Activated gamma-delta T cell (primary cell): ENCODE results near the gene BTD.

Experiments
- DNase-seq: peaks from one replicate; lab custom pipeline; 2025; lab: John Stamatoyannopoulos, UW

BTD gene

DNA sequence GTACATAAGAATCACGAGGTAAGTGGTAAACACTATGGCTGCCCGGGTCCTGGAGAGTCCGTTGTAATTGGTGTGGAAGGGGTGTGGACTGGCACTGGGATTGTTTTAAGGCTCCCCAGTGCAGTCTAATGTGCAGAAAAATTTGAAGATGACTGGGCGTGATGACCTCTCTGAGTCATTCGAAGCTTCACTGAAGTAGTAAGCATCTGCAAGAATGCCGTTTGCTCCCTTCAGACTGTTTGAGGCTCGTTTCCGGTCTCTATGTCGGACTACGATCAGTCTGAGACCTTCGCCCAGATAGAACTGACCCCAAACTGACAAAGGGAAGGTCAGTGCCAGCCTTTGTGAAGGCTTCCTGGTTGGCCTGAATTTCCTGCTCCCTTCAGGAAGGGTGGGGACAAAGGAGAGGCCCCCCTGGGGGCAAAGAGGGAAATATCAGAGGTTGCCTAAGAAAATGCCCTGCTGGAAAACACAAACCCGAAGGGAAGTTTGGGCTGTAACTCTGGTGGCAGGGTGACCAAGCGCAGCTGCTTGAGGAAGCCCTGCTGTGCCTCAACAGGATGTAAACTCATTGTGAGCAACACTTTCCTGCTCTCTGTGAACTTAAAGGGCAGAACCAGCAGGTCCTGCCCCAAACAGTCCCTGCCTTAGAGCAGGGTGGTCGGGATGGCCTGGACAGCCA, 34.6 kb downstream of the BTD start:
- no peak for DNase-seq

GRCh38 chr3:15637131-15637951, 35.8 kb downstream of the BTD start:
- no peak for DNase-seq

DNA sequence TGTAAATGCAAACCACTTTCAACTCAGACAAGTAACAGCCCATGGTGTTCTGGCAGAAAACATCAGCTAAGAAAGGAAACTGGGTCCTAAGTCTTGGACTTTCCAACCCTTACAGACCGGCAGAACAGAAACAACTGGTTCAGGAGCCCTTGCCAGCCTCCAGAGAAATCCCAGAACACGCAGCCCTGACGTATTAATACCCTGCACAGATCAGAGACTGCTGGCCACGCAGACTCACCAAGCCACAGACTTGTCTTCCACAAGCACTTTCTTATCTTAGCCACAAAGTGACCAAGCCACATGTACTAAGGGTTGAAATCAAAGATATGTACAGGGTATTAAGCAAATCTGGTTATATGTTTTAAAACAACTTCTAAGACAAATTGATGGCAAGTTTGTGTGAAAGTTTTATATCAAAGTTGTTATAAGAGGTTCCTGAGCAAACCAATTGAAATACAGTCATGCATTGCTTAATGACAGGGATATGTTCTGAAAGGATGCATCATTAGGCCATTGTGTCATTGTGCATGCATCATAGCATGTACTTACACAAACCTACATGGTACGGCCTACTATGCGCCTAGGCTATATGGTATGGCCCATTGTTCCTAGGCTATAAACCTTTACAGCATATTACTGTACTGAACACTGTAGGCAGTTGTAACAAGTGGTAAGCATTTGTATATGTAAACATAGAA, 36.8 kb downstream of the BTD start:
- DNase-seq, result no peak

GRCh38 chr3:15638891-15639262, 37.3 kb downstream of the BTD start:
- DNase-seq, result no peak

- DNase-seq, result no peak
These were observed 43.7 kb downstream of the BTD start for GRCh38 chr3:15645246-15645645.

DNA sequence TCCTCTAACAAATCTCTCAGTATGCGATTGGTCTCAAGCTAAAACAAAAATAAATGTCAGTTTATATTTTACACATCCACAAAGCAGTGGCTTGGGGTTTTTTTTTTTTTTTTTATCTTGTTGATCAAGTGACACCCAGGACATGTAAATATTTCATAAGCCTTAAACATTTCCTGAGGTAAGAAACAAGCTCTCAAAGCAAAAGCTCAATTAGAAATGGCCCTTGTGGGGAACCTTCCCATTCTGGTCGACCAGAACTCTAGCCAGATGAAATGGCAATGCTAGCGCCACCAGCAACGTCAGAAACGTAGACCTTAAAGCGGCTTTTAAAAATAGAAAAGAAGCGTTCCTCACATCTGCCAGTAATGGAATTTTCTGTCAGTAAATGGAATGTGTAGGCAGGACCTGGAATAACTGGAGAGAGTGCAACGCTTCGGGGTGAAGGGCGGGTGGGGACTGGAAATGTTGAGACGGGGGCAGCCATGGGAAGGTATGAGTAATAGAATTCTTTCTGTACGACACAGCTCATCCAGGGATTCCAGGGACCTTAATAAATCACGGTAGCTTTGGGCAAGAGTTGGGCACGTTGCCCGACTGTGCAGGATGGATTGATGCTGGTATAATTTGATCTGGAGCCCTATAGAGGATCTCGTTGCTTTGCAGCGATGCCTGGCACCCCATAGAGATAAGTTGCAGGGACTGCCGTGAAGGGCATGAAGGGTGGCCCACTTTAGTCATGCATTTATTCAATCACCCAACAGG, 44.4 kb downstream of the BTD start:
- DNase-seq, result no peak

DNA sequence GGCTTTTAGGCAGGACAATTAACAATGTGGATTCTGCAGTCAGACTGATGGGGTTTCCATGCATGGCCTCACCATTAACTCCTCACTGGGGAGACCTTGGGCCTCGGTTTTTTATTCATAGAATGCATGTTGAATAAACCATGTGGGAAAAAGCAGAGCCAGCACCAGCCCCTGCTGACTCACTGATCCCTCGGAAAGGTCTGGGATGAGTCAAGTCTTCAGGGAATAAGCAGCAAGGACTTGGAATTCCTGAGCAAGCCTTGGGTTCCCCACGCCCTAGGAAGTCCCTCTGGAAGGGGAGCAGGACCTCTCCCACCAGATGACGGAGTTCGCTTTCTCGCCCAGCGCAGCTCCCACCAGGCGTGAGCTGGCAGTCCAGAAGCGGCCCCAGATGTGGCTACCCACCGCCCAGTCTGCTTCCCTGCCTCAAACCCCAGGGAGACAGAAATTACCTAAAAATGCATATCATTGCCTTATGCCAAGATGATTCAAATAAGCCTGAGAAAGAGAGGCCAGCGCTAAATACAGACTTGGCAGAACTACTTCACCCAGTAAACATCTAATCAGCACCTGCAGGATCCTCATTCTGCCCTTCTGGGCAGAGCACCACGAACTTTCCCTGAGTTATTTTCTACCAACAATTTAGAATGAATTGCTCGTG, 45.4 kb downstream of the BTD start:
- no peak for DNase-seq

- DNase-seq, result no peak
These were observed 46.1 kb downstream of the BTD start for GRCh38 chr3:15647611-15648167.

GRCh38 chr3:15649341-15649740, 47.8 kb downstream of the BTD start:
- no peak for DNase-seq

DNA sequence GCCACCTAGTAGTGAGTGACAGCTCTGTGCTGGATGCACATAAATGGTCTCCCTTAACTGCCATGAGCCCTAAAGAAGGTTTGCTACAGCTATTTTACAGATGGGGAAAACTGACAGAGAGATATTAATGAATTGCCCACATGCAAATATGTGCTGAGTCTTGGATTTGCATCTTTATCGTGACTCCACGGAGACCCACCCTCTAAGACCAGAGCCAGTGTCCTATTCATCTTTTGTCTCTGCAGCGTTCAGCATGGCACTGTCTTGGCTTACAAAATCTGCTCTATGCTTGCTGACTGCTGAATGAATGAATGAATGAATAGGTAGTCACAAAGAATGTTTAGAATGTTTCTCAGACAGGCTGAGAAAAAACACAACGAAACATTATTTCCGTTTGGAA, 48.3 kb downstream of the BTD start:
- no peak for DNase-seq

- no peak for DNase-seq
These were observed 49.9 kb downstream of the BTD start for GRCh38 chr3:15651396-15651795.

GRCh38 chr3:15653321-15653720, 51.8 kb downstream of the BTD start:
- no peak for DNase-seq

- DNase-seq, result no peak
These were observed 52.6 kb downstream of the BTD start for GRCh38 chr3:15654127-15654526.

- no peak for DNase-seq
These were observed 53.3 kb downstream of the BTD start for GRCh38 chr3:15654891-15655290.

GRCh38 chr3:15656342-15656741, 54.8 kb downstream of the BTD start:
- no peak for DNase-seq

- no peak for DNase-seq
These were observed 55.5 kb downstream of the BTD start for GRCh38 chr3:15657016-15657415.

DNA sequence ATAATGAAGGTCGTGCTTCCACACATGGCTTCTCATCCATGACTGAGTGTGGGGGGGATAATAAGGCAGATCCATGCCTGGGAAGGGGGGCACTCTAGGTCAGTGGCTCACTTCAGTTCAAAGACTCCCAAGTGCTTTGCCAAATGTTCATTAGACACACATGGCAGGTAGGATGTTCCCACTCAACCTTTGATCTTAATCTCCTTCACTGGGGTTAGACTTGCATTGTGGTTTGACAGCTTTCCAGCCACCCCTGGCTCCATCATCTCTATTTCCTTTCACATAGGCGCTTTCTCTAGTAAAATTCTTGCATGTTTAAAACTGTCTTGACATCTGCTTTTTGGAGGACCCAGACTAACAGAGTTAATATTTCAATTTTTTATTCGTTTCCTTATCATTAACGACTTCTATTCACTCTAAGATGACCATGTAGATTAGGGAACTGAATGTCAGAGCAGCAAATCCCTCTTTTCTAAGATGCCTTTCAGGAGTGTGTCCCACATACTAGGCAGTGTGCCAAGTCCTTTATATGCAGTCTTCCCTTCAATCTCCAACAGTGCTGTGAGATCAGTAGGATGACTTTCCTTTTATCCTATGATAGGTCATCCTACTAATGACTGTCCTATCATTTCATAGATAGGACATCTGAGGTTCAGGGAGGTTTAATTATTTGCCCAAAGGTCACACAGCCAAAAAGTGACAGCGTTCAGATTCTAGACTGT, 57.9 kb downstream of the BTD start:
- no peak for DNase-seq

GRCh38 chr3:15660055-15660935, 58.8 kb downstream of the BTD start:
- no peak for DNase-seq

DNA sequence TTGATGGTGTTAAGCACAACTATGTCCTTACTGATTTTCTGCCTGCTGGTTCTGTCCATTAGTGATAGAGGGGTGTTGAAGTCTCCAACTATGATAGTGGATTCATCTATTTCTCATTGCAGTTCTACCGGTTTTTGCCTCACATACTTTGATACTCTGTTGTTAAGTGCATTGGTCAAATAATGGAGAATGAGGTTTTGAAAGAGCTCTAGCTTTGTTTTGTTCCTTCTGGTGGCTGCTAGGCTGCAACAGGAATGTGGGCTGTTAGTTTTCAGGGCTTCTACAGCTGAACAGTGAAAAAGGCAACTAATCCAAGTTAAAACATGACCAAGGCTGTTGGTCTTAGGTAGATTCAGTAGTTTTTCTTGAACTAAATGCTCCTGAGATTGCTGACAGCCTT, 62.6 kb downstream of the BTD start:
- no peak for DNase-seq
